Sigmoid colon (tissue), 7 donors: Measurements from ENCODE around the gene FOXL3. TPM values are rescaled to one million over a fixed set of nuclear protein-coding genes. Genes with fewer than 3 reads are reported as not detected.

Source experiments
- DNase-seq: peaks from one replicate; pipeline ENCODE4 v3.0.0-alpha.2; 2019
- H3K27ac ChIP-seq, 4 donors: fragments of 200-600 bp; sonication (generic); one replicate each; pipeline ENCODE4 v1.5.1; 2016 to 2019; ENCODE audit warnings: mild to moderate bottlenecking in 1 of 4
- H3K27me3 ChIP-seq, 3 donors: fragments of 200-600 bp; sonication (generic); one replicate each; pipeline ENCODE4 v1.5.1; 2019; ENCODE audit warnings: mild to moderate bottlenecking in 1 of 3
- H3K36me3 ChIP-seq, 4 donors: fragments of 200-600 bp; sonication (generic); one replicate each; pipeline ENCODE4 v1.5.1; 2016 to 2019
- H3K4me1 ChIP-seq, 4 donors: fragments of 200-600 bp; sonication (generic); one replicate each; pipeline ENCODE4 v1.5.1; 2017 to 2019
- H3K4me3 ChIP-seq, 4 donors: fragments of 200-600 bp; sonication (generic); one replicate each; pipeline ENCODE4 v1.5.1; 2017 to 2019; ENCODE audit warnings: mild to moderate bottlenecking in 2 of 4, moderate library complexity in 1 of 4
- H3K9me3 ChIP-seq, 4 donors: fragments of 200-600 bp in 3 of 4; sonication (generic) in 3 of 4; one replicate each; pipeline versions ENCODE4 v1.5.1 to v1.6.1; 2013 to 2019
- EP300 ChIP-seq, 4 donors: sonication (generic); formaldehyde crosslinking; IDR thresholded peaks; one replicate each; pipeline ENCODE4 v1.6.1; 2017; ENCODE audit warnings: antibody characterized with exemption in 4 of 4
- POLR2A ChIP-seq, 2 donors: fragments of 450-650 bp; IDR thresholded peaks; one replicate each; pipeline ENCODE4 v1.6.1; 2016; ENCODE audit warnings: antibody characterized with exemption in 2 of 2, mild to moderate bottlenecking in 2 of 2, moderate library complexity in 2 of 2
- POLR2AphosphoS5 ChIP-seq, 4 donors: sonication (generic); formaldehyde crosslinking; IDR thresholded peaks; one replicate each; pipeline ENCODE4 v1.6.1; 2017; ENCODE audit warnings: antibody characterized with exemption in 4 of 4
- WGBS, 2 donors: extraction: QIAGEN DNeasy Blood & Tissue Kit; methylation state at CpG; one replicate each; pipeline ENCODE4 v1.1.7; 2013; 5-methylcytosine and 5-hydroxymethylcytosine counted together
- intact Hi-C: fragments of 100-400 bp; cut with DNase I; formaldehyde crosslinking; loops from one replicate; pipeline ENCODE4 v1.15.1; 2023
- polyA plus RNA-seq, 3 donors: library from polyadenylated mRNA; stranded (reverse); fragments of 200-250 nt; gene quantifications; one replicate each; pipeline ENCODE4 v1.2.3, GENCODE V29; 2013
- total RNA-seq, 4 donors: library from RNA; depleted of rRNA; stranded (reverse); fragments of >200 nt; gene quantifications; one replicate each; pipeline ENCODE4 v1.1.0, GENCODE V29; 2016
- TF ChIP-seq, protein P1 (sequence below), 4 experiments: fragments of 450-650 bp in 3 of 4; fragments of 200-600 bp in 1 of 4; IDR thresholded peaks; one replicate each; pipeline ENCODE4 v1.5.1; 2016 to 2019; ENCODE audit warnings: antibody characterized with exemption in 4 of 4, mild to moderate bottlenecking in 3 of 4, moderate library complexity in 2 of 4
- donor health status: healthy with polysubstance abuse.
- donor health status: Bipolar disorder and iron deficiency.
- donor health status: healthy.

FOXL3 gene
- total and polyA plus RNA-seq, 7 donors = not detected

DNA sequence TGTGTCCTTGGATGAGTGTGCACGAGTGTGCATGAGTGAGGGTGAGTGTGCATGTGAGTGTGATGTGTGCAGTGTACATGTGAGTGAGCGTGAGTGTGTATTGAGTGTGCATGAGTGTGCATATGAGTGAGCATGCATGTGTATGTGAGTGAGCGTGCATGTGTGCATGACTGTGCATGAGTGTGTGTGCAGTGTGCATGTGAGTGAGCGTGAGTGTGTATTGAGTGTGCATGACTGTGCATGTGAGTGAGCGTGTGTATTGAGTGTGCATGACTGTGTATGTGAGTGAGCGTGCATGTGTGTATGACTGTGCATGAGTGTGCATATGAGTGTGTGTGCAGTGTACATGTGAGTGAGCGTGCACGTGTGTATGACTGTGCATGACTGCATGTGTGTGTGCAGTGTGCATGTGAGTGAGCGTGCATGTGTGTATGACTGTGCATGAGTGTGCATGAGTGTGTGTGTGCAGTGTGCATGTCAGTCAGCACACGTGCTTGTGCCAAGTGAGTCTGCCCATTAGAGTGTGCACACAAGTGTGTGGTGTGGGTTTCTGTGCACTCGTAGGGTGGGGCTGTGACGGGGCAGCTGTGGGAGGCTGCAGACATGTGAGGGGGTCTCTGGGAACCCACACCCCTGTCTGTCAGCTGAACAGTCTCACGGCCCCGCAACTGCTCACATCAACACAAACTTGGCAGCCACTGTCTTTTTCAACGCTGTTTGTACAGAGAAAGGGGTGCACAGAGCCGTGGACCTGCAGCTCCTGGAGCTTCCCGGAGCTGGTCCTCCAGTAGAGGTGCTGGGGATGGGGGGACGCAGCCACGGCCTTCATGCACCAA, 14.8 kb downstream of the FOXL3 start:
- WGBS, 2 donors = 81 to 86% methylated on average over 19 of the region's 19 CpGs

GRCh38 chr7:305410-306151, 15.6 kb downstream of the FOXL3 start:
- no peak overlapping the region for H3K4me3 ChIP-seq
- TF ChIP-seq, protein P1, sequence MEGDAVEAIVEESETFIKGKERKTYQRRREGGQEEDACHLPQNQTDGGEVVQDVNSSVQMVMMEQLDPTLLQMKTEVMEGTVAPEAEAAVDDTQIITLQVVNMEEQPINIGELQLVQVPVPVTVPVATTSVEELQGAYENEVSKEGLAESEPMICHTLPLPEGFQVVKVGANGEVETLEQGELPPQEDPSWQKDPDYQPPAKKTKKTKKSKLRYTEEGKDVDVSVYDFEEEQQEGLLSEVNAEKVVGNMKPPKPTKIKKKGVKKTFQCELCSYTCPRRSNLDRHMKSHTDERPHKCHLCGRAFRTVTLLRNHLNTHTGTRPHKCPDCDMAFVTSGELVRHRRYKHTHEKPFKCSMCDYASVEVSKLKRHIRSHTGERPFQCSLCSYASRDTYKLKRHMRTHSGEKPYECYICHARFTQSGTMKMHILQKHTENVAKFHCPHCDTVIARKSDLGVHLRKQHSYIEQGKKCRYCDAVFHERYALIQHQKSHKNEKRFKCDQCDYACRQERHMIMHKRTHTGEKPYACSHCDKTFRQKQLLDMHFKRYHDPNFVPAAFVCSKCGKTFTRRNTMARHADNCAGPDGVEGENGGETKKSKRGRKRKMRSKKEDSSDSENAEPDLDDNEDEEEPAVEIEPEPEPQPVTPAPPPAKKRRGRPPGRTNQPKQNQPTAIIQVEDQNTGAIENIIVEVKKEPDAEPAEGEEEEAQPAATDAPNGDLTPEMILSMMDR (IDR thresholded peaks at IDR 0.05) = no peak
- TF ChIP-seq POLR2AphosphoS5 (IDR thresholded peaks at IDR 0.05) (no peak), POLR2A (IDR thresholded peaks at IDR 0.05) (no peak), EP300 (IDR thresholded peaks at IDR 0.05) (no peak)
- H3K27ac ChIP-seq = no peak overlapping the region
- H3K36me3 ChIP-seq = no peaks in the 10 kb centered on the region
- H3K27me3 ChIP-seq = peaks cover 0 to 4% (median 3%) of the 10 kb centered on the region in 3 donors
- WGBS, 2 donors = 88% methylated on average over 35 of the region's 35 CpGs
- peak; percentile 59 for DNase-seq
- intact Hi-C loops = no loop called here
- peaks cover 0 to 2% (median 0%) of the 10 kb centered on the region in 4 donors for H3K9me3 ChIP-seq
- H3K4me1 ChIP-seq = no peaks in the 10 kb centered on the region

More for the DNA sequence above, 14.8 kb downstream of the FOXL3 start:
- peaks cover 0 to 4% (median 3%) of the 10 kb centered on the region in 3 donors for H3K27me3 ChIP-seq
- H3K4me3 ChIP-seq = no peak overlapping the region
- no peak for TF ChIP-seq POLR2AphosphoS5 (IDR thresholded peaks at IDR 0.05)
- TF ChIP-seq POLR2A (IDR thresholded peaks at IDR 0.05) = no peak
- TF ChIP-seq, protein P1 (IDR thresholded peaks at IDR 0.05) = no peak
- TF ChIP-seq EP300 (IDR thresholded peaks at IDR 0.05) = no peak
- H3K9me3 ChIP-seq = peaks cover 0 to 2% (median 0%) of the 10 kb centered on the region in 4 donors
- no peaks in the 10 kb centered on the region for H3K4me1 ChIP-seq
- DNase-seq = peak; percentile 25
- intact Hi-C loops = no loop called here
- no peak overlapping the region for H3K27ac ChIP-seq
- no peaks in the 10 kb centered on the region for H3K36me3 ChIP-seq

DNA sequence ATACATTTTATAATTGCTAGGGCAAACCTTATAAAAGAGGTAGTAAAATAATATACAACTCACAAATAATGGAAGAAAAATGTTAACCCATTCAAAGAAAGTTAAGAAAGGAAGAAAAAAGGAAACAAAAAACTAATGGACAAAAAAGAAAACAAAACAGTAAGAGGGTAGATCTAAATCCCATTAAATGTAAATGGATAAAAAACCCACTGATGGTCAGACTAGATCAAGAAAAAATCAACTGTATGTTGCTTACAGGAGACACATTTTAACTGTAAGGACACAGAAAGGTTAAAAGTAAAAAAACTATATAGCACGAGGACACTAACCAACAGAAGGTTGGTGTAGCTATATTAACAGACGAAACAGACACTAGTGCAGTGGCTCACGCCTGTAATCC, 18.0 kb downstream of the FOXL3 start:
- Histone ChIP-seq H3K27me3 (peaks cover 0 to 4% (median 3%) of the 10 kb centered on the region in 3 donors), H3K9me3 (peaks cover 0 to 2% (median 0%) of the 10 kb centered on the region in 4 donors), H3K4me3 (no peak overlapping the region), H3K4me1 (no peaks in the 10 kb centered on the region), H3K27ac (no peak overlapping the region), H3K36me3 (no peaks in the 10 kb centered on the region)
- WGBS, 2 donors = 52 to 71% methylated on average over 3 of the region's 3 CpGs
- DNase-seq = no peak
- intact Hi-C loops = no loop called here
- TF ChIP-seq EP300 (IDR thresholded peaks at IDR 0.05) (no peak), POLR2A (IDR thresholded peaks at IDR 0.05) (no peak), POLR2AphosphoS5 (IDR thresholded peaks at IDR 0.05) (no peak)
- TF ChIP-seq, protein P1 (IDR thresholded peaks at IDR 0.05) = no peak

DNA sequence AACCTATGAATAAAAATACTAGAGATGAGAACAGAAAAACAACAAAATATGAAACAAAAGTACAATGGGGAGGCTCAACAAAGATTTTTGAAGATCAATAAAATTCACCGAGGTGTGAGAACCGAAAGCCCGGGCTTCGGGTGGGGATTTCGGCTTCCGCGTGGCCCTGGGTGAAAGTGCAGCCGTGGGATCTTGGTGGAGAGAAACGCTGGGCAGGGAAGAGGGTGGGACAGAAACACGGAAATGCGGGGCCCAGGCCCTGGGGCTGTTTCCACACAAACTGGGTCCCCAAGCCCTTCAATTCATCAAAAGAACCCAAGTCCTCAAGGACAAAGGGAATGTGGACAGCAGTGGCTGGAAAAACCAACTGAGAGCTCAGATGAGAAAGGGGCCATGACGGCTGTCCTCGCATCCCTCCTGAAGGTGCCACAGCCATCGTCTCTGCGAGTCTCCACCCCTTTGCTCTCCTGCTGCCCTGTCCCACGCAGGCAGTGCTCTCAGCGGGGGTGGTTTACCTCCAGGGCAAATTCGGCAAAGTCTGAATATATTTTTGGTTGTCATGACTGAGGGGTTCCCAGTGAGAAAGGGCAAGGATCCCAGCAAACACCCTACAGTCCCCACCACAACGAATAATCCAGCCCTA, 19.7 kb downstream of the FOXL3 start:
- Histone ChIP-seq H3K4me3 (no peak overlapping the region), H3K36me3 (no peaks in the 10 kb centered on the region), H3K27me3 (peaks cover 0 to 3% (median 3%) of the 10 kb centered on the region in 3 donors), H3K4me1 (no peaks in the 10 kb centered on the region), H3K9me3 (peaks cover 0 to 2% (median 0%) of the 10 kb centered on the region in 4 donors), H3K27ac (no peak overlapping the region)
- TF ChIP-seq EP300 (IDR thresholded peaks at IDR 0.05) (no peak), POLR2A (IDR thresholded peaks at IDR 0.05) (no peak), POLR2AphosphoS5 (IDR thresholded peaks at IDR 0.05) (no peak)
- TF ChIP-seq, protein P1 (IDR thresholded peaks at IDR 0.05) = no peak
- DNase-seq = no peak
- intact Hi-C loops = no loop called here
- WGBS, 2 donors = 93 to 95% methylated on average over 19 of the region's 19 CpGs
